H9 (cell line): ENCODE data around the gene KCNJ10. TPM values are rescaled to one million over a fixed set of nuclear protein-coding genes. Genes with fewer than 3 reads are reported as not detected.

Source experiments
- DNase-seq: peaks from one replicate; pipeline ENCODE4 v3.0.0-alpha.2; 2017
- H2AFZ ChIP-seq: one replicate; pipeline ENCODE4 v1.6.1; 2013; ENCODE audit warnings: mild to moderate bottlenecking, low read length, control low read depth, moderate library complexity
- H2AK5ac ChIP-seq: 2 replicates; pipeline ENCODE4 v1.6.1; 2013; ENCODE audit warnings: low read length, control low read depth, mixed read lengths; ENCODE audit not compliant: insufficient read length
- H2BK120ac ChIP-seq: one replicate; pipeline ENCODE4 v1.6.1; 2013; ENCODE audit warnings: low read depth, mild to moderate bottlenecking, low read length, control low read depth, inconsistent platforms; ENCODE audit not compliant: poor library complexity, severe bottlenecking
- H2BK12ac ChIP-seq: 2 replicates; pipeline ENCODE4 v1.6.1; 2013; ENCODE audit warnings: low read length, control low read depth, mixed read lengths, low read depth; ENCODE audit not compliant: insufficient read length
- H2BK15ac ChIP-seq: 2 replicates; pipeline ENCODE4 v1.6.1; 2013; ENCODE audit warnings: low read depth, low read length, control low read depth
- H2BK20ac ChIP-seq: one replicate; pipeline ENCODE4 v1.6.1; 2013; ENCODE audit warnings: low read depth, mild to moderate bottlenecking, low read length, control low read depth, inconsistent platforms; ENCODE audit not compliant: poor library complexity, severe bottlenecking
- H2BK5ac ChIP-seq: 2 replicates; pipeline ENCODE4 v1.6.1; 2013; ENCODE audit warnings: low read length, control low read depth, mixed read lengths; ENCODE audit not compliant: insufficient read length
- H3K14ac ChIP-seq: 2 replicates; pipeline ENCODE4 v1.6.1; 2013; ENCODE audit warnings: low read length, control low read depth; ENCODE audit not compliant: insufficient read depth
- H3K18ac ChIP-seq: 2 replicates; pipeline ENCODE4 v1.6.1; 2013; ENCODE audit warnings: low read depth, mild to moderate bottlenecking, mixed read lengths, low read length, control low read depth; ENCODE audit not compliant: insufficient read length
- H3K23ac ChIP-seq: 2 replicates; pipeline ENCODE4 v1.6.1; 2013; ENCODE audit warnings: low read length, control low read depth, mixed read lengths, low read depth; ENCODE audit not compliant: insufficient read length
- H3K23me2 ChIP-seq: 2 replicates; pipeline ENCODE4 v1.6.1; 2013; ENCODE audit warnings: low read depth, mild to moderate bottlenecking, mixed read lengths, low read length, control low read depth; ENCODE audit not compliant: insufficient read length, poor library complexity, severe bottlenecking
- H3K27ac ChIP-seq: 2 replicates; pipeline ENCODE4 v1.5.1; 2013; ENCODE audit warnings: low read length, control low read depth, mixed read lengths, low read depth; ENCODE audit not compliant: insufficient read length
- H3K27me3 ChIP-seq: 2 replicates; pipeline ENCODE4 v1.6.1; 2013; ENCODE audit warnings: low read length, control low read depth, inconsistent platforms; ENCODE audit not compliant: insufficient read depth
- H3K4ac ChIP-seq: 2 replicates; pipeline ENCODE4 v1.6.1; 2013; ENCODE audit warnings: low read depth, mild to moderate bottlenecking, control low read depth, inconsistent platforms, low read length, moderate library complexity
- H3K4me1 ChIP-seq: 2 replicates; pipeline ENCODE4 v1.6.1; 2013; ENCODE audit warnings: low read length, control low read depth, inconsistent platforms; ENCODE audit not compliant: insufficient read depth
- H3K4me2 ChIP-seq: 2 replicates; pipeline ENCODE4 v1.6.1; 2013; ENCODE audit warnings: low read length, control low read depth, mixed read lengths; ENCODE audit not compliant: insufficient read length, insufficient read depth
- H3K56ac ChIP-seq: 2 replicates; pipeline ENCODE4 v1.6.1; 2013; ENCODE audit warnings: low read depth, mild to moderate bottlenecking, mixed read lengths, low read length, control low read depth; ENCODE audit not compliant: insufficient read length
- H3K79me1 ChIP-seq: 2 replicates; pipeline ENCODE4 v1.6.1; 2013; ENCODE audit warnings: low read depth, mild to moderate bottlenecking, moderate library complexity, low read length, control low read depth, inconsistent platforms; ENCODE audit not compliant: insufficient read depth, poor library complexity, severe bottlenecking
- H3K79me2 ChIP-seq: 2 replicates; pipeline ENCODE4 v1.6.1; 2013; ENCODE audit warnings: low read length, control low read depth, inconsistent platforms; ENCODE audit not compliant: insufficient read depth
- H3K9ac ChIP-seq: 2 replicates; pipeline ENCODE4 v1.6.1; 2013; ENCODE audit warnings: low read length, control low read depth, mixed read lengths; ENCODE audit not compliant: insufficient read length; ENCODE audit errors: extremely low read depth
- H3K9me3 ChIP-seq: one replicate; pipeline ENCODE4 v1.6.1; 2013; ENCODE audit warnings: low read depth, low read length, inconsistent platforms; ENCODE audit not compliant: control insufficient read depth
- H3T11ph ChIP-seq: one replicate; pipeline ENCODE4 v1.6.1; 2013; ENCODE audit warnings: mild to moderate bottlenecking, low read length, control low read depth, inconsistent platforms
- H4K20me1 ChIP-seq: one replicate; pipeline ENCODE4 v1.6.1; 2013; ENCODE audit not compliant: control insufficient read depth, insufficient read length, insufficient read depth
- H4K5ac ChIP-seq: 2 replicates; pipeline ENCODE4 v1.6.1; 2013; ENCODE audit warnings: low read depth, mild to moderate bottlenecking, mixed read lengths, low read length, control low read depth; ENCODE audit not compliant: insufficient read length
- H4K8ac ChIP-seq: replicated peaks from 2 replicates; pipeline ENCODE4 v1.6.1; 2013; ENCODE audit warnings: low read length, control low read depth, mixed read lengths, low read depth; ENCODE audit not compliant: insufficient read length
- H4K91ac ChIP-seq: 2 replicates; pipeline ENCODE4 v1.6.1; 2013; ENCODE audit warnings: low read depth, mild to moderate bottlenecking, moderate library complexity, mixed read lengths, low read length, control low read depth; ENCODE audit not compliant: insufficient read length
- H3K27ac Mint-ChIP-seq, 3 experiments: 2 replicates in 2 of 3; 3 replicates in 1 of 3; pipeline ENCODE4 v1.8.0; 2020 to 2021; ENCODE audit warnings: mixed read lengths in 3 of 3, mild to moderate bottlenecking in 1 of 3, moderate library complexity in 1 of 3
- H3K27me3 Mint-ChIP-seq: 2 replicates; pipeline ENCODE4 v1.8.0; 2021; ENCODE audit warnings: low read depth, mild to moderate bottlenecking, moderate library complexity, mixed read lengths
- H3K36me3 Mint-ChIP-seq, 3 experiments: 2 replicates in 2 of 3; 3 replicates in 1 of 3; pipeline ENCODE4 v1.8.0; 2020 to 2021; ENCODE audit warnings: low read depth in 3 of 3, mixed read lengths in 3 of 3; ENCODE audit not compliant: insufficient read depth in 1 of 3
- H3K4me1 Mint-ChIP-seq, 2 experiments: 2 replicates each; pipeline ENCODE4 v1.8.0; 2020; ENCODE audit warnings: mixed read lengths in 2 of 2
- H3K4me3 Mint-ChIP-seq, 2 experiments: 2 replicates in 1 of 2; 3 replicates in 1 of 2; pipeline ENCODE4 v1.8.0; 2020 to 2021; ENCODE audit warnings: mild to moderate bottlenecking in 2 of 2, mixed read lengths in 2 of 2, moderate library complexity in 1 of 2
- H3K9me3 Mint-ChIP-seq, 2 experiments: 2 replicates in 1 of 2; 3 replicates in 1 of 2; pipeline ENCODE4 v1.8.0; 2020; ENCODE audit warnings: mild to moderate bottlenecking in 2 of 2, mixed read lengths in 2 of 2, moderate library complexity in 1 of 2
- WGBS: extraction: QIAGEN DNeasy Blood & Tissue Kit; methylation state at CpG from one replicate; pipeline ENCODE4 v1.1.7; 2013; ENCODE audit warnings: missing lambda C conversion rate, low lambda C conversion rate, mixed read lengths; ENCODE audit not compliant: insufficient read length; ENCODE audit errors: extremely low coverage; 5-methylcytosine and 5-hydroxymethylcytosine counted together
- total RNA-seq: library from RNA; stranded (reverse); gene quantifications from 2 replicates; pipeline ENCODE4 v1.2.1, GENCODE V29; 2021
- TF ChIP-seq, protein P1 (sequence below): fragments of 200-600 bp; sonication (generic); conservative IDR thresholded peaks from 3 replicates; pipeline ENCODE4 v1.8.0; 2021; ENCODE audit warnings: antibody characterized with exemption, mild to moderate bottlenecking

Gene KCNJ10
- total RNA-seq, 1 experiment from 2014 or later, result 0.44 TPM

DNA sequence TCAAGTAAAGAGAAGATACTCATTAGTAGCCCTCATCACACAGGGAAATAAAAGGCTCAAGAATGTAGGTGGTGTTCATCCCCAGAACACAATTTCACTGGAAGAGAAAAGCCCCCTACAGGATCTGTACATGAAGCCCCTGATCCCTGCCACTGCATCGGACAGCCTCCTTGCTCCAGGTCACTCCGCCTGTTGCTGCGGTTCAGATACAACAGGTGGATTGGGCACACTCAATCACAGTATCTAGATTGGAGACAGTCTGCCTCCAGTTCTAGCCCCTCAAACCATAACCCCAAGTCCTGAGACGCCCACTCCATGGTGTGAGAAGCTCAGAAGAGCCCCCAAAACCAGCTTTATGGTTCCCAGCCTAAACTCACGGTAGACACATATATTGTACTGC lies 117.0 kb downstream of the KCNJ10 start:
- no peaks in the 10 kb centered on the region for H3K4me1 Mint-ChIP-seq
- no peak overlapping the region for H2BK20ac ChIP-seq
- H2BK15ac ChIP-seq, result no peak overlapping the region
- H3K18ac ChIP-seq, result no peak overlapping the region
- no peak overlapping the region for H3K56ac ChIP-seq
- H2BK5ac ChIP-seq, result no peak overlapping the region
- H3K36me3 Mint-ChIP-seq, result no peaks in the 10 kb centered on the region
- H3K27ac ChIP-seq, result no peak overlapping the region
- DNase-seq, result peak; percentile 8
- no peak overlapping the region for H3K4me2 ChIP-seq
- H3K27ac Mint-ChIP-seq, result no peak overlapping the region
- TF ChIP-seq, protein P1, sequence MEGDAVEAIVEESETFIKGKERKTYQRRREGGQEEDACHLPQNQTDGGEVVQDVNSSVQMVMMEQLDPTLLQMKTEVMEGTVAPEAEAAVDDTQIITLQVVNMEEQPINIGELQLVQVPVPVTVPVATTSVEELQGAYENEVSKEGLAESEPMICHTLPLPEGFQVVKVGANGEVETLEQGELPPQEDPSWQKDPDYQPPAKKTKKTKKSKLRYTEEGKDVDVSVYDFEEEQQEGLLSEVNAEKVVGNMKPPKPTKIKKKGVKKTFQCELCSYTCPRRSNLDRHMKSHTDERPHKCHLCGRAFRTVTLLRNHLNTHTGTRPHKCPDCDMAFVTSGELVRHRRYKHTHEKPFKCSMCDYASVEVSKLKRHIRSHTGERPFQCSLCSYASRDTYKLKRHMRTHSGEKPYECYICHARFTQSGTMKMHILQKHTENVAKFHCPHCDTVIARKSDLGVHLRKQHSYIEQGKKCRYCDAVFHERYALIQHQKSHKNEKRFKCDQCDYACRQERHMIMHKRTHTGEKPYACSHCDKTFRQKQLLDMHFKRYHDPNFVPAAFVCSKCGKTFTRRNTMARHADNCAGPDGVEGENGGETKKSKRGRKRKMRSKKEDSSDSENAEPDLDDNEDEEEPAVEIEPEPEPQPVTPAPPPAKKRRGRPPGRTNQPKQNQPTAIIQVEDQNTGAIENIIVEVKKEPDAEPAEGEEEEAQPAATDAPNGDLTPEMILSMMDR, result no peak
- no peak overlapping the region for H3K4me3 Mint-ChIP-seq
- H2BK12ac ChIP-seq, result no peak overlapping the region
- no peak overlapping the region for H3K23ac ChIP-seq
- H3K9ac ChIP-seq, result no peak overlapping the region
- no peaks in the 10 kb centered on the region; the same call in 1 of the 2 replicates for H3K27me3 ChIP-seq
- H4K91ac ChIP-seq, result no peak overlapping the region
- no peaks in the 10 kb centered on the region for H3K9me3 ChIP-seq
- H3K79me1 ChIP-seq, result no peaks in the 10 kb centered on the region
- H4K20me1 ChIP-seq, result no peaks in the 10 kb centered on the region
- WGBS, result no CpG with 5 or more reads among the region's 5 CpGs
- H2BK120ac ChIP-seq, result no peak overlapping the region
- peaks cover 22% of the 10 kb centered on the region for H3K27me3 Mint-ChIP-seq
- no peak overlapping the region for H3K14ac ChIP-seq
- H4K5ac ChIP-seq, result no peak overlapping the region
- no peak overlapping the region for H3T11ph ChIP-seq
- no peaks in the 10 kb centered on the region for H3K23me2 ChIP-seq
- H4K8ac ChIP-seq, result no peak overlapping the region
- no peaks in the 10 kb centered on the region for H3K79me2 ChIP-seq
- H3K4me1 ChIP-seq, result no peaks in the 10 kb centered on the region
- no peak overlapping the region for H2AK5ac ChIP-seq
- no peak overlapping the region for H2AFZ ChIP-seq
- H3K4ac ChIP-seq, result no peak overlapping the region
- no peaks in the 10 kb centered on the region for H3K9me3 Mint-ChIP-seq
